ENCODE measurements around the gene MAG. TPM values are rescaled to one million over a fixed set of nuclear protein-coding genes. Genes with fewer than 3 reads are reported as not detected.

Gene MAG
- polyA plus RNA-seq, 1 experiment: not detected

DNA sequence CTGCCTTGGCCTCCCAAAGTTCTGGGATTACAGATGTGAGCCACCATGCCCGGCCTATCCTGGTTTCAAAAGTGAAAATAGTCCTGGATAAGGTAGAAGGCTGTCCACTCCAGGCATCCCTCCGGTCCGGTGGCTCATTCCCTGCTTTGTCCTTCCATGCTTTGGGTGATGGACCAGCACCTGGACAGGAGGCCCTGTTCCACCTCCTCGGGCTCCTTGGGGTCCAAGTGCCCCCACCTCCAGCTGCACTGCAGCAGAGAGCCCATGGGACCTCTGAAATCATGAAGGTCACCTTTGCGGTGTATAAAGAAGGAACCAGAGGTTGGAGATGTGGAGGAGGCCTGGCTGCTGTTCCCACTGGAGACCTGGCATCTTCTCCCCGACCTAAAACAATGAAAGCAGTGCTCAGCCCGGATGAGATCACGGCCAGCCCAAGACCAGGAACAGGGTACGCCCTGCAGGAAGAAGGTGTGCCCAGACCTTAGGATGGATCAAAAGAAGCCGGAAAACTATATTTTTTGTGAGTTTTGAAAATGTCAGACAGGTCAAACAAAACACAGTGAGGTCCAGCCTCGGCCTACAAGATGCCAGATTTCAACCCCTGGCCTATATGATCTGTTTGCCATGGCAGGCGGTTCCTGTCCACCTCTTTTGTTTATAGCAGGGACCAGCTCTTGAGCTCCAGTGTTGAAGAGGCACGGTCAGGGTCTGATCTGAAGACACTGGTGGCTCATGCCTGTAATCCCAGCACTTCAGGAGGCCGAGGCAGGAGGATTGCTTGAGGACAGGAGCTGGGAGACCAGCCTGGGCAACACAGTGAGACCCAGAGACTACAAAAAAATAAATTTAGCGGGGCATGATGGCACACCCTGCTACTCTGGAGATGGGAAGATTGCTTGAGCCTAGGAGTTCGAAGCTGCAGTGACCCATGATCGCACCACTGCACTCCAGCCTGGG lies 37.3 kb upstream of the MAG start:
- CTCF ChIA-PET: interaction anchor here (1.6 kb wide), 1 partner anchor 12 kb away, joined by 4 read pairs; no protein-coding TSS in a partner anchor
- POLR2A ChIA-PET: no interaction called here

DNA sequence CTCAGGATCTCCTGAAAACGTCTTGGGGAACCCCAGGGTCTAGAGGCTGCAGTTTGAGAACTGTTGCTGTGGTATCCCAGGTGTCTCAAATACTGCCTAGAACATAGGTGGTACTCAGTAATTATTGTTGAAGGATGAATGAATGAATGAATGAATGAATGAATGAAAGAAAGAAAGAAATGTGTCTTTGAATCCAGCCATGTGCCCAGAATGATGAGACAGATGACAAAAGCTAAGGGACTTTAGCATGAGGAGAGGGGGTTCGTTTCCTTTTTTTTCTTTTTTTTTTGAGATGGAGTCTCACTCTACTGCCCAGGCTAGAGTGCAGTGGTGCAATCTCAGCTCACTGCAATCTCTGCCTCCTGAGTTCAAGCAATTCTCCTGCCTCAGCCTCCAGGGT lies 35.4 kb upstream of the MAG start:
- DNase-seq (ENCODE audit: low read depth): no peak
- Histone ChIP-seq H3K36me3 (ENCODE audit: control insufficient read depth, insufficient read depth, low read length) (no peaks in the 10 kb centered on the region), H3K27me3 (ENCODE audit: control insufficient read depth, insufficient read depth, low read length) (peaks cover 6% of the 10 kb centered on the region), H3K4me3 (ENCODE audit: low read depth, low read length) (no peak overlapping the region)
- CTCF ChIA-PET: no interaction called here
- POLR2A ChIA-PET: no interaction called here
- no peak for TF ChIP-seq CTCF (IDR thresholded peaks at IDR 0.05; ENCODE audit: insufficient read depth, low read depth, low read length)

More for the DNA sequence above, 37.3 kb upstream of the MAG start:
- H3K36me3 ChIP-seq (ENCODE audit: control insufficient read depth, insufficient read depth, low read length): no peaks in the 10 kb centered on the region
- no peak for TF ChIP-seq CTCF (IDR thresholded peaks at IDR 0.05; ENCODE audit: insufficient read depth, low read depth, low read length)
- H3K27me3 ChIP-seq (ENCODE audit: control insufficient read depth, insufficient read depth, low read length): peaks cover 8% of the 10 kb centered on the region
- H3K4me3 ChIP-seq (ENCODE audit: low read depth, low read length): no peak overlapping the region
- DNase-seq (ENCODE audit: low read depth): no peak

GRCh38 chr19:35257113-35257461 lies 34.9 kb upstream of the MAG start:
- H3K36me3 ChIP-seq (ENCODE audit: control insufficient read depth, insufficient read depth, low read length): no peaks in the 10 kb centered on the region
- POLR2A ChIA-PET: no interaction called here
- H3K27me3 ChIP-seq (ENCODE audit: control insufficient read depth, insufficient read depth, low read length): peaks cover 6% of the 10 kb centered on the region
- H3K4me3 ChIP-seq (ENCODE audit: low read depth, low read length): no peak overlapping the region
- no peak for TF ChIP-seq CTCF (IDR thresholded peaks at IDR 0.05; ENCODE audit: insufficient read depth, low read depth, low read length)
- CTCF ChIA-PET: no interaction called here
- no peak for DNase-seq (ENCODE audit: low read depth)

GRCh38 chr19:35260694-35261304 lies 31.2 kb upstream of the MAG start:
- ChIA-PET POLR2A (no interaction called here), CTCF (interaction anchor here (1.5 kb wide), 1 partner anchor 125 kb away, joined by 4 read pairs; the partner anchor contains the start of gene LGI4)
- H3K27me3 ChIP-seq (ENCODE audit: control insufficient read depth, insufficient read depth, low read length): peaks cover 6% of the 10 kb centered on the region
- no peak for DNase-seq (ENCODE audit: low read depth)
- TF ChIP-seq CTCF (IDR thresholded peaks at IDR 0.05; ENCODE audit: insufficient read depth, low read depth, low read length): no peak
- H3K36me3 ChIP-seq (ENCODE audit: control insufficient read depth, insufficient read depth, low read length): no peaks in the 10 kb centered on the region
- H3K4me3 ChIP-seq (ENCODE audit: low read depth, low read length): no peak overlapping the region

- H3K27me3 ChIP-seq (ENCODE audit: control insufficient read depth, insufficient read depth, low read length): peaks cover 6% of the 10 kb centered on the region
- no peak overlapping the region for H3K4me3 ChIP-seq (ENCODE audit: low read depth, low read length)
- no peak for DNase-seq (ENCODE audit: low read depth)
- POLR2A ChIA-PET: no interaction called here
- TF ChIP-seq CTCF (IDR thresholded peaks at IDR 0.05; ENCODE audit: insufficient read depth, low read depth, low read length): no peak
- CTCF ChIA-PET: interaction anchor here (1.5 kb wide), 1 partner anchor 126 kb away, joined by 4 read pairs; the partner anchor contains the start of gene LGI4
- H3K36me3 ChIP-seq (ENCODE audit: control insufficient read depth, insufficient read depth, low read length): peaks cover 1% of the 10 kb centered on the region; the same call in 1 of the 2 replicates
These were observed 30.4 kb upstream of the MAG start for GRCh38 chr19:35261356-35262100.
